GM19324 (cell line): ENCODE measurements around the gene TTC28.
"Not testable (repeated sequence)": the region's sequence is repeated elsewhere in the genome, so short reads cannot be mapped to it uniquely, and the experiment has no call there.

Experiments used
- ATAC-seq: cut with Tn5 transposase; IDR thresholded peaks from one replicate; pipeline ENCODE4 v1.9.1; 2021; ENCODE audit warnings: mild to moderate bottlenecking, moderate library complexity; ENCODE audit not compliant: unreplicated experiment, low FRiP score

The TTC28 gene

DNA sequence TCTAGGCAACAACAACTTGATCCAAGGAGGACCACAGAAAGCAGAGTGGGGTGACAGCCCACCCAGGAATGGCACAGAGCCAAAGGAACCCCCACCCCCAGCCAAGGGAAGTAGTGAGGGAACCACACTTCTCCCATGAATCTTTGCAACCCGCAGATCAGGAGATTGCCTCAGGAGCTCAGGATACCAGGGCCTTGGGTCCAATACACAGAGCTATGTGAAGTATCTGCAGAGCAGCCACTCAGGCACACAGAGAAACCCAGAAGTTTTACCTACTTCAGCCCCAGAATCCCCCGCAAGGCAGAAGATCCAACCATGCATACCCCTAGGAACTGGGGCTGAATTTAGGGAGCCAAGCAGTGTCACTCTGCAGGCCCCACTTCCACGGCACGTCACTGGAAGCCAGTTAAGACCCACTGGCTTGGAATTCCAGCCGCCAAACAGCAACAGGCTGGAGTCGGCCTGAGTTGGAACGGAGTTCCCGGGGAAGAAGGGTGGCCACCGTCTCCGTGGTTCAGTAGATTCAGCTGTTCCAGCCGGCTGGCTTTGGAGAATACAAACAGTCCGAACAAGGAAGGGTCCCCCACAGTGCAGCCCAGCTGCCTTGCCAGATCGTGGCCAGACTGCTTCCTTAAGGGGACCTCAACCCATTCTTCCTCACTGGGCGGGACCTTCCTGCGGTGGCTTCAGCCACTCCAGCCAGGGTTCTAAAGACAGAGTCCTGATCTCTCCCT, 174.1 kb downstream of the TTC28 start:
- no peak for ATAC-seq

GRCh38 chr22:28500006-28500405, 179.6 kb downstream of the TTC28 start:
- no peak for ATAC-seq

- ATAC-seq: no peak
Measured at GRCh38 chr22:28498044-28498443, 181.6 kb downstream of the TTC28 start.

- no peak for ATAC-seq
Measured at GRCh38 chr22:28497188-28497587, 182.5 kb downstream of the TTC28 start.

- ATAC-seq: not testable (repeated sequence)
Measured at GRCh38 chr22:28491289-28491688, 188.4 kb downstream of the TTC28 start.

DNA sequence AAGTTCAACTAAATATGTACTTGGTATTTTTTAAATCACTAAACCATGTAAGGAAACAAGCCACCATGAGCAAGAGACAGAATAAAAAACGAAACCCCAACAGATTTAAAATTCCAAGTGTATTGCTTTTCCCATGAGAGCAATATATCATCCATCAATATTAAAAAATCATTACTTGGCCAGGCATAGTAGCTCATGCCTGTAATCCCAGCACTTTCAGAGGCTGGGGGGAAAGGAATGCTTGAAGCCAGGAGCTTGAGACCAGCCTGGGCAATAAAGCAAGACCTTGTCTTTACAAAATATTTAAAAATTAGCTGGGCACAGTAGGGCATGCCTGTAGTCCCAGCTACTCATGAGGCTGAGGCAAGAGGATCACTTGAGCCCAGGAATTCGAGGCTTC, 190.8 kb downstream of the TTC28 start:
- ATAC-seq: no peak

- ATAC-seq: no peak
Measured at GRCh38 chr22:28484662-28485061, 195.0 kb downstream of the TTC28 start.

DNA sequence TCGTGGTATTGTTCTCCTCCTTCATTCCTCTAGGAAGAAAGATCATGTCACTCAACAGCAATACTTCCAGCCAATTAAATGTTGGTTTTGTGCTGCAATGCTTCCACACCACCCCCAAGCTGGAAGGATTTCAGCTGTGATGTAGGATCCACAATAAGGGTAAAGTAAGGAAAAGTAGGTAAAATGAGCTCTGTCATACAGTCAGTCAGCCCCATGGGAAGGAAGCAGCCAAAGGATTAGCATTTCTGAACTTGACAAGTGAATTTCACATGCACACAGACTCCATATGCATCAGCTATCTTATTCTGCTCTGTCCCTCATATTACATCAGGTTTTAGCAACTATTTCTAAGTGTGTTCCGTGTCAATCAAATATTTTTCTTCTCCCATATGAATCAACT, 197.9 kb downstream of the TTC28 start:
- no peak for ATAC-seq

GRCh38 chr22:28480000-28480715, 199.5 kb downstream of the TTC28 start:
- ATAC-seq: no peak

GRCh38 chr22:28478564-28478963, 201.1 kb downstream of the TTC28 start:
- ATAC-seq: no peak

- ATAC-seq: no peak
Measured at GRCh38 chr22:28477556-28477955, 202.1 kb downstream of the TTC28 start.

DNA sequence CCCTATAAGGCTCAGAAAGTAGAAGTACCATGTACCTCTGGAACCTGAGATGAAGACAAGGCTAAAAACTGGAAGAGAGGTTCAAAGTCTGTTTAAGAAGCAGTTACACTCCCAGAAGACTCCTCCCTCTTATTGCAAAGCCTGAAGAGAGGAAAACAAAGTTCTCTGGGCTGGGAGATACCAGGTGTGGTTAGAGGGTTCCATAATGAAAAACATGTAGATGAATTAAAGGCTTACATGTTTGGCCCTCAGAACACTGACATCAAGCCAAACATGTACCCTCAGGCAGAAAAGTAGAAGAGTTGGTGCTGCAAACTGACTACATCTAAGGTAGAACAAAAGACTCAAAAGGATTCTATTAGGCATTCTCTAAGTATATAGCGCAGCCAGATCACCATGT, 205.3 kb downstream of the TTC28 start:
- ATAC-seq: no peak

DNA sequence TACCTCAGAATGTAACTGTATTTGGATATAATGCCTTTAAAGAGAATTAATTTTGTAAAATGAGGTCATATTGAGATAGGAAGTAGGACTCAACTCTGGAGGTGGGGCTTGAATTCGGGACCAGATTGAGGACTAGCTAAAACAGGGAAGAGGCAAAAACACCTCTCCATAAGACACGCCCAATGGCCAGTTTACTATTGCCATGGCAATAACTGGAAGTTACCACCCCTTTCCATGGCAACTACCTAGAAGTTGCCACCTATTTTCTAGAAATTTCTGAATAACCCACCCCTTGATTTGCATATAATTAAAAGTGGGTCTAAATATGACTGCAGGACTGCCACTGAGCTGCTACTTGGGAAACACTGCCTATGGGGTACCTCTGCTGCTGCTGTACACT, 206.4 kb downstream of the TTC28 start:
- ATAC-seq: no peak

DNA sequence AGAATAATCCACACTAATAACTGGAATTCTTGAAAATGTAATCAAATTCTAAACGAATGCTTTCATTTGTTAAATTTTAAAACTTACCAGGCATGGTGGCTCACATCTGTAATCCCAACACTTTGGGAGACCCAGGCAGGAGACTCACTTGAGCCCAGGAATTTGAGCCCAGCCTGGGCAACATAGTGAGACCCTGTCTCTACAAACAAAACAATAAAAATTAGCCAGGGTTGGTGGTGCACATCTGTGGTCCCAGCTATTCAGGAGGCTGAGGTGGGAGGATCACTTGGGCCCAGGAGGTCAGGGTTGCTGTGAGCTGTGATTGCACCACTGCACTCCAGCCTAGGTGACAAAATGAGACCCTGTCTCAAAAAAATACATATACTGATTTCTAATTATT, 212.6 kb downstream of the TTC28 start:
- ATAC-seq: not testable (repeated sequence)

DNA sequence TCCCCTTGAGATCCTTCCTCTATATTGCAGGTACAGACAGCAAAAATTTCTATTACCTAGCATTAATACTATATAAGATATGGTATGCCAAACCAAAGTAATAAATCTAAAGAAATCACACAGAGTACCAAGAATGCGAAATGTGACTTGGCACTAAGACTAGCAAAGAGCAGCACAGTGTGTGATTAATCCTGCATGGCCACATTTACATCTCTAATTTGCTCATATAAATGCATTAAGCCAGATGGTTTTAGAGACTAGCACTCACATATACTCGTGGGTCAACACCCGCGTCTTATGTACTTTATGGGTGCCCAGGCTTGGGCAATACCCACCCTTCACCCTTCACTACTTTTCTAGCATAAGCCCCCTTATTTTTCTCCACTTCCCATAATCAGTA, 213.2 kb downstream of the TTC28 start:
- no peak for ATAC-seq

DNA sequence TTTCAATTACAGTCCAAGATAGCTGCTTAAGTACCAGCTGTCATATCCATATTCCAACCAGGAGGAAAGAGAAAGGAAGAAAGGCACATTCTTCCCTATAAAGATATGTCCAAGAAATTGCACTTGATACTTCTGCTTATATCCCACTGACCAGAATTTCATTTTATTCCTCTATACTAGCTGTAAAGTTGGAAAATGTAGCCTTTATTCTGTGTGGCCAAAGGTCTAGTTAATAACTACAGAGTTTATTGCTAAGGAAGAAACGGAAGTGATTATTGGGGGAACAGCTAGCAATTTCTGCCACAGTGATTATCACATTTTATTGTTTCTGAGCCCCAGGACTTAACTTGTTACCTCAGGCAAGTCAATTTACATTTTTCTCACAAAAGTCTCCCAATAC, 213.8 kb downstream of the TTC28 start:
- ATAC-seq: no peak

DNA sequence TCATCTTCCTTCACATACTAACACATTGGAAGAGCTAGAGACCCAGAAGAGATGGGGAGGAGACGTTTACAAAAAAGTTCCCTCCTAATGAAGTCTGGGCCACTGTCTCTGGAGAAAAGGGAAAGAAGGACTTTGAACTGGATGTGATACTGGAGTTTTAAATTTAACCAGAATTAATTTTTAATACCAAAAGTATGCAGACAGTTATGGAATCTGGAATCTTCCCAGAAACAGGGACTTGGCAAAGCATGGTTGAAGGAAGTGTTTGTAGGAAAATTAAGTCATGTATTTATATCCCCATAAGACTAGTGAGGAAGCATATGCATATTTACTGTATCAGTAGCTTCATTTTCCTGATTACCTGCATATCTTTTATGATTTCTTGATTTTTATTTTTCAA, 215.5 kb downstream of the TTC28 start:
- no peak for ATAC-seq

DNA sequence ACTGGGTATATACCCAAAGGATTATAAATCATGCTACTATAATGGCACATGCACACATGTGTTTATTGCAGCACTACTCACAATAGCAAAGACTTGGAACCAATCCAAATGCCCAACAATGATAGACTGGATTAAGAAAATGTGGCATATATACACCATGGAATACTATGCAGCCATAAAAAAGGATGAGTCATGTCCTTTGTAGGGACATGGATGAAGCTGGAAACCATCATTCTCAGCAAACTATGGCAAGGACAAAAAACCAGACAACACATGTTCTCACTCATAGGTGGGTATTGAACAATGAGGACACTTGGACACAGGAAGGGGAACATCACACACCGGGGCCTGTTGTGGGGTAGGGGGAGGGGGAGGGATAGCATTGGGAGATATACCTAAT, 216.2 kb downstream of the TTC28 start:
- not testable (repeated sequence) for ATAC-seq

DNA sequence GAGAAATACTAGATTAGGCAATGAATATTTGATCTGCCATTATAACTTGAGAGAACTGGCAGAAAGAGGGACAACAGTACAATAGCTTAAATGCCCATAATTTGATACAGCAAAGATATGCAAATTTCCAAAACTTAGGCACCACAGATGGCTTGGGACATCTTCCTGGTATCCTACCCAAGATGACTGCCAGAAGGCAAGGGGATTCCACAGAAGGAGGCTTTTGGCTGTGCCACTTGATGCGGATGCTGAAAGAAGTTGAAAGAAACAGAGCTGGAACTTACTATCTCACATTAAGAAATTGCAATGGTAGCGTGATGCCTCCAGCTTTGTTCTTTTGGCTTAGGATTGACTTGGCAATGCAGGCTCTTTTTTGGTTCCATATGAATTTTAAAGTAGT, 216.7 kb downstream of the TTC28 start:
- no peak for ATAC-seq

GRCh38 chr22:28462041-28462440, 217.6 kb downstream of the TTC28 start:
- no peak for ATAC-seq

DNA sequence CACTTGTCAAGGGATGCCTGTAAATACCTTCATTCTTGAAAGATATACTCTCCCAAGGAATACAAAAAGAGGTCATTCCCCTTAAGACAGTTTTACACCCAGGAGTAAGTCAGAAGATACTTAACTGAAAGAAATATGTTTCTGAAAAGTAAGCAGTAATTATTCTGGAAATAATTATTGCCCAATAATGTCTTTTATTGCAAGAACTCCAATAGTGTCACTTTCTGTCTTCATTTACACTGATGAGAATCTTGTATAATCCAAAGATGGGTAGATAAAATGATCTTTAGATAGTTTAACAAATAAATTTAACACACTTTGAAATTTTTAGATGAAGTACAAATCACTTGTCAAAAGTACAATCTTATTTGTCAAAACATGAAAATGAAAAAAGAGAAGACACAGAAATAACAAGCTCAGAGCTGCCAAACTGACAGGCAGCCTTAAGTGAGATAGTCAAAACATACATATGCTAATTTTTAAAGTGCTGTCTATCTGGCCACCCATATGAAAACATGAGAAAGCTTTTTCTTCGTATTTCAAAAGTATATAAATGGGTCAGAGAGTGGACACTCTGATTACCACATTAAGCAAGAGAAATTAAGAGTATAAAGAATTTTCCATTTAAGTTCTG, 225.1 kb downstream of the TTC28 start:
- no peak for ATAC-seq

- ATAC-seq: no peak
Measured at GRCh38 chr22:28450109-28450508, 229.5 kb downstream of the TTC28 start.
